COR-L47 (cell line): ENCODE data around the gene ALS2.
"Not testable (repeated sequence)": the region's sequence is repeated elsewhere in the genome, so short reads cannot be mapped to it uniquely, and the experiment has no call there.

Experiments used
- DNase-seq: peaks from one replicate; lab custom pipeline; 2025; lab: John Stamatoyannopoulos, UW

ALS2 gene

GRCh38 chr2:201674794-201675193 lies 105.9 kb downstream of the ALS2 start:
- DNase-seq = no peak

DNA sequence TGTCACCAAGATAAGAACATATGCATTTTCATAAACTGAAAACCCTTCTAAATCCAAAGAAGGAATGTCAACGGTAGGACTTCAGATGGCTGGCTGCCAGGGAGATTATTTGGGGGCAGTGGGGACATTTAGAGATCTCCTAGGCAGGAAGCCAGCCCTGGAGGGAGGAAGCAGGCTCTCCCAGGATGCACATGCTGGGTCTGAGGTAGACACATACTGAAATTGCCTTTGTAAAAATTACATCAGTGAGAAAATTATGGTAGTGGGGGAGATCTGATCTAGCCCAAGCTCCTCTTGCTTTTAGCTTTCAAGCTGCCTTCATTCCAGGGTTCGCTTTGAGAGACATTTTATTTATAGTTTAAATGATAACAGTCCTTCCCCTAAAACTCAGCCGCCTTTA lies 106.4 kb downstream of the ALS2 start:
- no peak for DNase-seq

DNA sequence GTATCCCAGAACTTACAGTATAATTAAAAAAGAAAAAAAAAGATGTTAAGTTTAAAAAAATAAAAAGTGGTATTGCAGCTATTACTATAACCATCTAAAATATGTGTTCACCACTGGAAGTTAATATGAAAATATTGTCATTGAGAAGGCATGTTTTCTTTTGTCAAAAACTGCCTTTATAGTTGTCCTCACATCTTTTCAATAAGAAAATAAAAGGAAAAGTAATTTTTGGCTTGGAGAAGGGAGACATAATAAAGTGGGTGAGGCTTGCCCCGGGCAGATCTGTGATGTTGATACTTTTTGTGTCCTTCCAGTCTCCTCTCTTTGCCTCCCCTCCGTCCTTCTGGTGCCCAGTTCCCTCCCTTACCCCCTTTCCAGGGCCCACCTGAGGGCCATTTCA lies 107.2 kb downstream of the ALS2 start:
- DNase-seq = no peak

DNA sequence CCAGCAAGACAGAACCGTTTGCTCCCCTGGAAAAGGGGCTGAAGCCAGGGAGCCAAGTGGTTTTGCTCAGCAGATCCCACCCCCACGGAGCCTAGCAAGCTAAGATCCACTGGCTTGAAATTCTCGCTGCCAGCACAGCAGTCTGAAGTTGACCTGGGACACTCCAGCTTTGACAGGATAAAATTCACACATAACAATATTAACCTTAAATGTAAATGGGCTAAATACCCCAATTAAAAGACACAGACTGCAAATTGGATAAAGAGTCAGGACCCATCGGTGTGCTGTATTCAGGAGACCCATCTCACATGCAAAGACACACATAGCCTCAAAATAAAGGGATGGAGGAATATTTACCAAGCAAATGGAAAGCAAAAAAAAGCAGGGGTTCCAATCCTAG lies 109.5 kb downstream of the ALS2 start:
- not testable (repeated sequence) for DNase-seq

GRCh38 chr2:201669865-201670264 lies 110.9 kb downstream of the ALS2 start:
- no peak for DNase-seq

DNA sequence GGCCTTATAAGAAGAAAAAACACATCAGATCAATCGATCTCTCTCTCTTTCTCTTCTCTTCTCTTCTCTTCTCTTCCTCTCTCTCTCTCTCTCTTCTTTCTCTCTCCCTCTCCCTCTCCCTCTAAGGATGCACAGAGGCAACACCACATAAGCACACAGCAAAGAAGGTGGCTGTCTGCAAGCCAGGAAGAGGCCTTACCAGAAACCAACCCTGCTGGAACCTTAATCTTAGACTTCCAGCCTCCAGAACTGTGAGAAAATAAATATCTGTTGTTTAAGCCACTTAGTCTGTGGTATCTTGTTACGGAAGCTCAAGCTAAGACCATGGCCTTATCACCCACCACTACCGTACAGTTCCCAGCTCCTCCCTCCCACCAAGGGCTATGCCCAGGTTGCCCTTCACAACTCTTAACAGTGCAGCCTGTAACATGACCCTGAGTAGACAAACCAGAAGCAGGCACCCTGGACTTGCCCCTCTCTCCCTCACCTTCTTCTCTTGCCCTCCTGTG lies 112.3 kb downstream of the ALS2 start:
- DNase-seq = no peak

DNA sequence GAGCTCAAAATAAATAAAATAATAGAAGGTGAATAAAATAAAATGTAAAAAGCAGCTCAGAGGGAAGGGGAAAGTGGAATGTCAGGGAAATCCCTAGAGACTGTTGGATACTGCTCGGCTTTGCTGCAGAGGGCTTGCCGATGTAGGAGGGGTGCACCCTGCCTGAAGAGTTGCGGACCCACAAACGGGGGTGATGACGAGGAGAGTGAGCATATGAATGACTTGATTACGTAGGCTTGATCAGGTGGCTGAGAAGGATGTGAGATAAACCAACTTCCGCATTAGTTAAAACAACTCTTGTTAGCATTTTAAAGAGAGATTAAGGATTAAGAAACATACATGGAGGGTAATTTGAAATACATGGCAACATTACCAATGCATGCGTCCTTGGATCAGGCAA lies 116.4 kb downstream of the ALS2 start:
- no peak for DNase-seq

DNA sequence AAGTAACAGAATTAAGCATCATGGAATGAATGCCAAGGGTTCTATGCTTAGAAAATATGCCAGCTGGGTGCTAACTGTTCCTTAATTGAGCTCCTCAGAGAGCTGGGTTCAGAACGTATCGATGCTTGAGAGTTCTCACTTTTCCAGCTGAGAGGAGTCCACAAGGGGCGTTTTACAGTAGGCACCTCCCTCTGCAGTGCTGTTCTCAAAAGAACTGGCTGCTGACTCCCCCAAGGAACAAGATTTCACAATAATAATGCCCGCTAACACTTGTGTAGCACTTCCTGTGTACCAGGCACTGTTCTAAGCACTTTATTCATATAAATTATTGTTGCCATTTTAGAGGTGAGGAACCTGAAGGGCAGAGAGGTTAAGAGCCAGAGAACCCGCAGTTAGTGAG lies 119.4 kb downstream of the ALS2 start:
- DNase-seq = no peak

DNA sequence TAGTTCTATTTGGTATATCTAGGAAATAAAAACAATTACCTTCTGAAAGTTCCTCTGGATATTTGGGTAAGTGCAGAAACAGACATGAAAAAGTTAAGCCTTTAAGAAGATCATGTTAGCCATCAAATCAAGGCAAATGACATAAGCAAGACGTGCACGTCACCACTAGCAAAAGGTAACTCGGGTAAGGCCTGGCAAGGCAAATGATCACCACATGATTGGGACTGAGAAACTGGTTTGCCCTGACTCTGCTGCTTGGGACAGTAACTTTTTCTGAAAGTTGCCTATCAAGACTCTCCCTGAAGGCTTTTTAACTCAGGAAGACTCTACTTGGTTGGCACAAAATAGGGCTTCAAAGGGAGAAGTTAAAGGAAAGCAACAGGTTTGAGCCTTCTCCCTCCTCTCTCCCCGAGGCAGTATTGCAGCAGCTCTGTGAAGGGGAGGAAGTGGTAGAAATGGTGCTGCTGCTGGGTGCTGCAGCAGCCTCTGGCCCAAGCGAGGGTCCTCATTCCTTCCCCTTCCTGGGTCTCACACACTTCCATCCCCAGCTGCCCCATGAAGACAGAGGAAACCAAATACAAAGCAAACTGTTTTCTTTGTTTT lies 120.3 kb downstream of the ALS2 start:
- DNase-seq = no peak

GRCh38 chr2:201656740-201657139 lies 124.0 kb downstream of the ALS2 start:
- no peak for DNase-seq

DNA sequence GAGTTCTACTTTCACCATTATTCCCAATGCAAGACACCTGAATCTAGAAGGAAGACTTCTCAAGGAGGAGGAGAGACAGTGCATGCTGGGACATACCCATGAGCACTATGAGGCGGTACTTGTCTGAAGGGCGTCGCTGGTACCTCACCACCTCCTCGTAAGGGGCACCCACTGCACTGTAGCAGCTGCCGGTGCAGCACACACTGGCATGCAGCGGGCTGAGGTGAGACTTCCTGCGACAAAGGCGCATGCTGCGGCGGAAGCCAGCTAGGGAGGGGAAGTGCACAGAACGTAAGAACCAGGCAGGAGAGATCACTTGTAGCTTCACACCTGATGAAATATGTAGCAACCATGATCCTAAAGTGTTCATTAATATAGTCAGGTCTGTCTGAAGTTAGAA lies 124.6 kb downstream of the ALS2 start:
- DNase-seq = no peak

GRCh38 chr2:201654616-201655384 lies 125.9 kb downstream of the ALS2 start:
- DNase-seq = no peak

DNA sequence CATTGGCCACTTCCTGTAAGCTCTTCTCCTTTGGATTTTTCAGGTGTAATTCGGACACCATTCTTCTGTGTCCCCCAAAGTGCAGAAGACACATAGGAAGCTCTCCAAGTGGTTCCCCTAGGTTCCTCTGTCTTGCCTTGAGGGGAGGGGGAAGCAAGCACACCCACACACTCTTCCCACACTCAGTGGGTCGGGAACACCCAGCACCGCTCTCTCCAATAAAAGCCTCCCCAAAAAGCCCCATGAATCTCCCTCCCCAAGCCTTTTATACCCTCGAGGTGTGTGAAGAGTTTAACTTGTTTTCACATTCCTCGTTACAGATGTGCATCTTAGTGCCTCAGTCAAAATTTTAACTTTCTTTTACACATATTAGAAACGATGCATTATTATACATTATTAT lies 127.5 kb downstream of the ALS2 start:
- no peak for DNase-seq
